Adrenal gland (tissue), 5 donors: ENCODE measurements around the gene SPTBN4.

ENCODE experiments used
- POLR2A ChIP-seq, 2 donors: fragments of 450-650 bp; IDR thresholded peaks; one replicate each; pipeline ENCODE4 v1.6.1; 2017; ENCODE audit warnings: antibody characterized with exemption in 2 of 2, mild to moderate bottlenecking in 2 of 2, moderate library complexity in 1 of 2
- TF ChIP-seq, protein P1 (sequence below), 6 experiments: fragments of 450-650 bp in 4 of 6; fragments of 200-600 bp in 2 of 6; sonication (generic) in 1 of 6; IDR thresholded peaks; 1 replicate in 5 of 6; 2 replicates in 1 of 6; pipeline versions ENCODE4 v1.5.1 to v1.8.0; 2016 to 2021; ENCODE audit warnings: antibody characterized with exemption in 6 of 6, mild to moderate bottlenecking in 2 of 6, moderate library complexity in 1 of 6
- donor health status: DM: no; HTN: no; CAD: no.

DNA sequence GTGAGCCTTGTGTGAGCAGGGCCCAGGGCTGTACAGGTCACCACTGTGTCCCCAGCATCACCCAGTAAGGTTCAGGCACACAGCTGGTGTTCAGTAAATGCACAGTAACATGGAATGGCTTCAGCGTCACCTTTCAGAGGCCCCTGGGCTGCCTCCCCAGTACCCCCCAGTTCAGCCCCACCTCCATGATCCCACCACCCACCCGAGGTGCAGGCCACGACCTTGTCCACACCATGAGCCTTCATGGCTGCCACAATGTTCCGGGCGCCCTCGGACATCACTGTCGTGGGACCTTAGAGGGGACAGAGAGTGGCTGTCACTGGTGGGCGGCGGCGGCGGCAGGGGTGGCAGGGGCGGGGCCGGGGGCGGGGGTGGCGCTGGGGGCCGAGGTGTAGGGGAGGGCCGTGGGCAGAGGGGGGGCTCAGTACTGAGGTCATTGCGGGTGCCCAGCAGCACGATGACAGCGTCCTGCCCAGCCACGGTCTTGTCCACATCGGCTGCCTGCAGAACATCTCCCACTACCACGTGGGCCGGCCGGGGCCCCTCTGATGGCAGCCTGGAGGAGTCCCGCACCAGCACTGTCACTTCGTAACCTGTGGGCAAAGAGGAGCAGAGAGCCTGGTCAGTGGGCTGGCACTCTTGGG is 8.7 kb upstream of the SPTBN4 start:
- TF ChIP-seq POLR2A (IDR thresholded peaks at IDR 0.05) = no peak
- TF ChIP-seq, protein P1, sequence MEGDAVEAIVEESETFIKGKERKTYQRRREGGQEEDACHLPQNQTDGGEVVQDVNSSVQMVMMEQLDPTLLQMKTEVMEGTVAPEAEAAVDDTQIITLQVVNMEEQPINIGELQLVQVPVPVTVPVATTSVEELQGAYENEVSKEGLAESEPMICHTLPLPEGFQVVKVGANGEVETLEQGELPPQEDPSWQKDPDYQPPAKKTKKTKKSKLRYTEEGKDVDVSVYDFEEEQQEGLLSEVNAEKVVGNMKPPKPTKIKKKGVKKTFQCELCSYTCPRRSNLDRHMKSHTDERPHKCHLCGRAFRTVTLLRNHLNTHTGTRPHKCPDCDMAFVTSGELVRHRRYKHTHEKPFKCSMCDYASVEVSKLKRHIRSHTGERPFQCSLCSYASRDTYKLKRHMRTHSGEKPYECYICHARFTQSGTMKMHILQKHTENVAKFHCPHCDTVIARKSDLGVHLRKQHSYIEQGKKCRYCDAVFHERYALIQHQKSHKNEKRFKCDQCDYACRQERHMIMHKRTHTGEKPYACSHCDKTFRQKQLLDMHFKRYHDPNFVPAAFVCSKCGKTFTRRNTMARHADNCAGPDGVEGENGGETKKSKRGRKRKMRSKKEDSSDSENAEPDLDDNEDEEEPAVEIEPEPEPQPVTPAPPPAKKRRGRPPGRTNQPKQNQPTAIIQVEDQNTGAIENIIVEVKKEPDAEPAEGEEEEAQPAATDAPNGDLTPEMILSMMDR (IDR thresholded peaks at IDR 0.05) = no peak
